A549 (cell line): ENCODE results near the gene DGCR2. TPM values are rescaled to one million over a fixed set of nuclear protein-coding genes. Genes with fewer than 3 reads are reported as not detected.

Experiments used
- ATAC-seq, 2 experiments: fragments of 200-7000 bp in 1 of 2; fragments of >200 bp in 1 of 2; cut with Nextera tagmentation in 1 of 2; cut with Tn5 transposase in 1 of 2; 3 replicates each; pipeline versions ENCODE4 v1.8.0 to v1.9.1; 2018 to 2020; ENCODE audit warnings: mild to moderate bottlenecking in 1 of 2, moderate library complexity in 1 of 2
- CTCF ChIA-PET: fragments of 300-600 bp; sonication (Branson Sonifier 250); formaldehyde crosslinking; extraction: SDS; loops from one replicate; lab custom pipeline; 2021; ENCODE audit warnings: antibody characterized with exemption, inconsistent platforms; lab: Yijun Ruan, JAX
- POLR2A ChIA-PET: fragments of 350-600 bp; formaldehyde crosslinking; extraction: SDS; loops from one replicate; lab custom pipeline; 2021; ENCODE audit warnings: antibody characterized with exemption, inconsistent platforms; lab: Yijun Ruan, JAX
- DNase-seq, 2 experiments: peaks; one replicate each; pipeline versions ENCODE4 v3.0.0 to v3.0.0-alpha.2; 2011 to 2016; ENCODE audit warnings: low read depth in 1 of 2, low spot score in 1 of 2
- FAIRE-seq: peaks from 2 replicates; lab custom pipeline; 2011; peaks lifted over from hg19 to GRCh38; lab: Jason Lieb, UNC
- H3K27ac ChIP-seq, 2 experiments: fragments of >200 bp; sonication (Bioruptor Twin); formaldehyde crosslinking; 3 replicates each; pipeline ENCODE4 v1.5.1; 2016 to 2017
- H3K4me1 ChIP-seq: fragments of >200 bp; sonication (Bioruptor Twin); formaldehyde crosslinking; 3 replicates; pipeline ENCODE4 v1.6.1; 2016
- H3K4me2 ChIP-seq: fragments of >200 bp; sonication (Bioruptor Twin); formaldehyde crosslinking; 3 replicates; pipeline ENCODE4 v1.6.1; 2016
- H3K4me3 ChIP-seq: fragments of >200 bp; sonication (Bioruptor Twin); formaldehyde crosslinking; 3 replicates; pipeline ENCODE4 v1.5.1; 2016
- H3K9me3 ChIP-seq: fragments of >200 bp; sonication (Bioruptor Twin); formaldehyde crosslinking; 3 replicates; pipeline ENCODE4 v1.6.1; 2016
- BHLHE40 ChIP-seq: IDR thresholded peaks from 2 replicates; pipeline ENCODE4 v1.6.1; 2012; ENCODE audit warnings: low read depth, low read length, inconsistent platforms
- CEBPB ChIP-seq, 2 experiments: fragments of >200 bp in 1 of 2; sonication (Bioruptor Twin) in 1 of 2; formaldehyde crosslinking in 1 of 2; IDR thresholded peaks; 2 replicates each; pipeline ENCODE4 v1.6.1; 2012 to 2016
- CTCF ChIP-seq: fragments of >200 bp; sonication (Bioruptor Twin); formaldehyde crosslinking; IDR thresholded peaks from 3 replicates; pipeline ENCODE4 v1.5.1; 2016
- EHMT2 ChIP-seq: fragments of 200-600 bp; sonication (generic); IDR thresholded peaks from 2 replicates; pipeline ENCODE4 v1.6.1; 2016; ENCODE audit warnings: antibody characterized with exemption, low read depth, mild to moderate bottlenecking, moderate library complexity
- FOSB ChIP-seq: fragments of 250-450 bp; sonication (Bioruptor Pico); IDR thresholded peaks from 2 replicates; pipeline ENCODE4 v1.5.0; 2020; ENCODE audit warnings: mild to moderate bottlenecking, moderate library complexity
- FOXS1 ChIP-seq: fragments of 250-450 bp; sonication (Bioruptor Pico); IDR thresholded peaks from 2 replicates; pipeline ENCODE4 v1.5.0; 2020; ENCODE audit warnings: mild to moderate bottlenecking, moderate library complexity
- GATA3 ChIP-seq: IDR thresholded peaks from 2 replicates; pipeline ENCODE4 v1.6.1; 2012; ENCODE audit warnings: borderline replicate concordance
- HDAC2 ChIP-seq: fragments of 200-600 bp; sonication (generic); IDR thresholded peaks from 2 replicates; pipeline ENCODE4 v1.6.1; 2016
- HEYL ChIP-seq: fragments of 250-450 bp; sonication (Bioruptor Pico); IDR thresholded peaks from 2 replicates; pipeline ENCODE4 v1.8.0; 2021; ENCODE audit warnings: mild to moderate bottlenecking, moderate library complexity
- JUN ChIP-seq, 2 experiments: fragments of >200 bp; sonication (Bioruptor Twin); formaldehyde crosslinking; IDR thresholded peaks; 2 replicates in 1 of 2; 3 replicates in 1 of 2; pipeline ENCODE4 v1.6.1; 2016 to 2017
- JUNB ChIP-seq: fragments of >200 bp; sonication (Bioruptor Twin); formaldehyde crosslinking; IDR thresholded peaks from 2 replicates; pipeline ENCODE4 v1.6.1; 2016
- KDM1A ChIP-seq: fragments of 200-600 bp; sonication (generic); IDR thresholded peaks from 2 replicates; pipeline ENCODE4 v1.6.1; 2016; ENCODE audit warnings: low read depth, mild to moderate bottlenecking
- KDM5A ChIP-seq: fragments of 200-600 bp; sonication (generic); IDR thresholded peaks from 2 replicates; pipeline ENCODE4 v1.6.1; 2016; ENCODE audit warnings: antibody characterized with exemption, mild to moderate bottlenecking
- MAFK ChIP-seq: fragments of 450-650 bp; IDR thresholded peaks from 2 replicates; pipeline ENCODE4 v1.6.1; 2014; ENCODE audit not compliant: partially characterized antibody
- NFE2L2 ChIP-seq: fragments of 150-350 bp; conservative IDR thresholded peaks from 2 replicates; pipeline ENCODE4 v1.6.1; 2014; ENCODE audit warnings: low read length
- NR3C1 ChIP-seq: fragments of >200 bp; sonication (Bioruptor Twin); formaldehyde crosslinking; IDR thresholded peaks from 3 replicates; pipeline ENCODE4 v1.6.1; 2017
- PHF8 ChIP-seq: fragments of 200-600 bp; sonication (generic); IDR thresholded peaks from 2 replicates; pipeline ENCODE4 v1.6.1; 2016; ENCODE audit warnings: low read depth, mild to moderate bottlenecking, antibody characterized with exemption, moderate library complexity, borderline replicate concordance
- POLR2A ChIP-seq: IDR thresholded peaks from 2 replicates; pipeline ENCODE4 v1.6.1; 2012; ENCODE audit warnings: mild to moderate bottlenecking, low read length
- RCOR1 ChIP-seq: fragments of 150-350 bp; IDR thresholded peaks from 2 replicates; pipeline ENCODE4 v1.6.1; 2014; ENCODE audit warnings: antibody characterized with exemption, low read length, low read depth
- RNF2 ChIP-seq: fragments of 200-600 bp; sonication (generic); IDR thresholded peaks from 2 replicates; pipeline ENCODE4 v1.6.1; 2016; ENCODE audit warnings: low read depth, mild to moderate bottlenecking, antibody characterized with exemption, moderate library complexity, borderline replicate concordance
- SREBF2 ChIP-seq: fragments of 450-650 bp; IDR thresholded peaks from 2 replicates; pipeline ENCODE4 v1.6.1; 2014; ENCODE audit warnings: mild to moderate bottlenecking, moderate library complexity
- TP53 ChIP-seq: fragments of 250-450 bp; sonication (Bioruptor Pico); IDR thresholded peaks from 2 replicates; pipeline ENCODE4 v1.5.0; 2021; ENCODE audit warnings: mild to moderate bottlenecking, moderate library complexity
- ZC3H11A ChIP-seq: fragments of 450-650 bp; IDR thresholded peaks from 2 replicates; pipeline ENCODE4 v1.6.1; 2014; ENCODE audit warnings: antibody characterized with exemption, mild to moderate bottlenecking
- ZFP36 ChIP-seq: fragments of 450-650 bp; IDR thresholded peaks from 2 replicates; pipeline ENCODE4 v1.6.1; 2014; ENCODE audit warnings: borderline replicate concordance; ENCODE audit not compliant: partially characterized antibody
- ZNF302 ChIP-seq: fragments of 250-450 bp; sonication (Bioruptor Pico); IDR thresholded peaks from 2 replicates; pipeline ENCODE4 v1.9.0; 2021; ENCODE audit warnings: inconsistent platforms, mild to moderate bottlenecking, moderate library complexity
- ZSCAN20 ChIP-seq: fragments of 250-450 bp; sonication (Bioruptor Pico); IDR thresholded peaks from 2 replicates; pipeline ENCODE4 v1.8.0; 2022; ENCODE audit warnings: mild to moderate bottlenecking, moderate library complexity
- WGBS: methylation state at CpG from one replicate; pipeline ENCODE4 v1.1.6; 2017; ENCODE audit errors: missing lambda C conversion rate; 5-methylcytosine and 5-hydroxymethylcytosine counted together
- polyA plus RNA-seq, 4 experiments: library from polyadenylated mRNA; depleted of rRNA in 3 of 4; stranded (reverse); fragments of >200 nt; fragmentation: RNase III in 1 of 4; extraction: RNeasy Plus Mini Kit Qiagen cat#74134 plus additional on column Dnase treatment in 1 of 4; gene quantifications; 2 replicates in 3 of 4; 3 replicates in 1 of 4; pipeline ENCODE4 v1.2.3, GENCODE V29; 2011 to 2017
- TF ChIP-seq, protein P1 (sequence below): fragments of 250-450 bp; sonication (Bioruptor Pico); IDR thresholded peaks from 2 replicates; pipeline ENCODE4 v1.5.0; 2020; ENCODE audit warnings: low read depth, mild to moderate bottlenecking, moderate library complexity
- TF ChIP-seq, protein P2 (sequence below): fragments of >200 bp; sonication (Bioruptor Twin); formaldehyde crosslinking; IDR thresholded peaks from 2 replicates; pipeline ENCODE4 v1.6.1; 2016
- TF ChIP-seq, protein P3 (sequence below): IDR thresholded peaks from 2 replicates; pipeline ENCODE4 v1.6.1; 2012; ENCODE audit warnings: low read depth, borderline replicate concordance

DGCR2 gene
- polyA plus RNA-seq, 2 of the 4 experiments (the other 2 are of a cell fraction), result 10.6 to 17.9 TPM

DNA sequence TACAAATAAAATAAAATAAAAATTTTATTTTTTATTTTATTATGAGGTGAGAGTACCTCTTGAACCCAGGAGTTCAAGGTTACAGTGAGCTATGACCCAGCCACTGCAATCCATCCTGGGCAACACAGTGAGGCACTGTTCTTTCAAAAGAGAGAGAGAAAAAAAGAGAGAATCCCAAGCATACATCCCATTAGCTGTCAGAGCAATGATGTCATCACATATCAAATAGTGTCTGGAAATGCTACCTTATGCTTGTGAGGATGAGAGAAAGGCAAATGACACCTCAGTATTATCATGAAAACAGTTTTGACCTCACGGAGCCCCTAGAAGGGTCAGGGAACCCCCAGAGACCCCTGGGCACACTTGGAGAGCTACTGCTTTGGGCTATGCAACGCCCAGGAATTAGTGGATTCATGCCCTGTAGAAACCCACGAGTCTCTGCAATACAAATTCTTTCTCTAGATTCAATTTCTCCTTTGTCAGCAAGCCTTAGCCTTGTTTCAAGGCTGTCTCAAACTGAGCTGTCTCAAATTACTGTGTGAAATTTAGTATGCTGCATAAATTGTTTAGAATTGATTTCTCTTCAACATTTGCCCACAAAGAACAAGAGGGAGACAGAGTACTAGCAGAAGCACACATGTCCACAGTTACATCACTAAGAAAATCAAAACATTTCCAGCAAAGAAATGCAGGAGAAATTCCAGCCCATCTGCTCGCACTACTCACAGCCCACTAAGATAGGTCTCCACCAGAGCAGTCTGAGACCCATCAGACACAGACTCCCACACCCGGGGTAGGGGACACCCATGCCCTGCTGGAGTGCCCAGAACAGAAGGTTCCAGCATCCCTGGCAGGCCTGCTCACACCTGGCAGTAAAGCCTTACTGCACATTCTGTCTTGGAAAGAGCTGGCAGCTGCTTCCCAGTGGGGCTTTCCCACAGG is 18.1 kb downstream of the DGCR2 start:
- FAIRE-seq, result no peak

DNA sequence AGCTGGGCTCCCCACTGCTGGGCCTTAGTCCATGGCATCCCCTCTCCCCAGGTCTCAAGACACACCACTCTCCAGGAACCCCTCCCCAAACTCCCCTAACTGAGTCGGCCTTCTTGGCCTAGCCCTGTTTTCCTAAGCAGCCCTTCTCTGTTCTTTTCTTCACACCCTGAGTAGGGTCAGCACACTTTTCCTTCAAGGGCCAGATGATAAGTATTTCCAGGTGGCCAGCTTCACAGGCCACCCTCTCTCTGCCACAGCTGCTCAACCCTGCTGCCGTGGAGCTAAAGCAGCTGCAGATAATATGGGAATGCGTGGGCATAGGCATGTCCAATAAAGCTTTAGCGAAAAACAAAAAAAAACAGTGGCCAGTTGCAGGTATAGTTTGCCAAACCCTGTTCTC is 24.1 kb downstream of the DGCR2 start:
- DNase-seq, result no peak
- Histone ChIP-seq H3K27ac (no peak overlapping the region), H3K9me3 (no peaks in the 10 kb centered on the region), H3K4me1 (no peaks in the 10 kb centered on the region), H3K4me2 (no peak overlapping the region), H3K4me3 (no peak overlapping the region)
- CTCF ChIA-PET, result interaction anchor here (0.7 to 2.1 kb wide), 2 partner anchors 9 to 47 kb away, joined by 3 to 9 read pairs; no protein-coding TSS in a partner anchor
- POLR2A ChIA-PET, result no interaction called here
- no peak for ATAC-seq
- FAIRE-seq, result no peak
- no peak for TF ChIP-seq KDM1A
- no peak for TF ChIP-seq FOSB (CRISPR knock-in tag)
- TF ChIP-seq CEBPB (IDR thresholded peaks at IDR 0.05), result no peak
- no peak for TF ChIP-seq GATA3
- no peak for TF ChIP-seq CTCF
- TF ChIP-seq RNF2, result no peak
- no peak for TF ChIP-seq HDAC2
- no peak for TF ChIP-seq FOXS1 (CRISPR knock-in tag)
- TF ChIP-seq NR3C1, result no peak
- no peak for TF ChIP-seq ZNF302 (CRISPR knock-in tag)
- WGBS, result 91% methylated on average over 4 of the region's 4 CpGs

More for the DNA sequence above, 18.1 kb downstream of the DGCR2 start:
- TF ChIP-seq, protein P1, sequence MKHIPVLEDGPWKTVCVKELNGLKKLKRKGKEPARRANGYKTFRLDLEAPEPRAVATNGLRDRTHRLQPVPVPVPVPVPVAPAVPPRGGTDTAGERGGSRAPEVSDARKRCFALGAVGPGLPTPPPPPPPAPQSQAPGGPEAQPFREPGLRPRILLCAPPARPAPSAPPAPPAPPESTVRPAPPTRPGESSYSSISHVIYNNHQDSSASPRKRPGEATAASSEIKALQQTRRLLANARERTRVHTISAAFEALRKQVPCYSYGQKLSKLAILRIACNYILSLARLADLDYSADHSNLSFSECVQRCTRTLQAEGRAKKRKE (CRISPR knock-in tag), result no peak
- TF ChIP-seq ZC3H11A (no peak), HEYL (CRISPR knock-in tag) (no peak), EHMT2 (no peak), SREBF2 (no peak), RNF2 (no peak), PHF8 (no peak), MAFK (no peak), BHLHE40 (no peak)
- TF ChIP-seq, protein P2, sequence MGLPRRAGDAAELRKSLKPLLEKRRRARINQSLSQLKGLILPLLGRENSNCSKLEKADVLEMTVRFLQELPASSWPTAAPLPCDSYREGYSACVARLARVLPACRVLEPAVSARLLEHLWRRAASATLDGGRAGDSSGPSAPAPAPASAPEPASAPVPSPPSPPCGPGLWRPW, result no peak
- H3K4me2 ChIP-seq, result no peak overlapping the region
- WGBS, result 73% methylated on average over 5 of the region's 5 CpGs
- peak in 1 of 2 experiments; percentile 34; a peak in 1 of 6 replicates for ATAC-seq
- peaks cover 5% of the 10 kb centered on the region; the same call in 2 of the 3 replicates for H3K4me1 ChIP-seq
- no peaks in the 10 kb centered on the region for H3K9me3 ChIP-seq
- H3K27ac ChIP-seq, result no peak overlapping the region
- DNase-seq, result no peak
- ChIA-PET CTCF (interaction anchor here (0.5 to 1.7 kb wide), 3 partner anchors 12 to 295 kb away, joined by 3 to 4 read pairs (median 3); no protein-coding TSS in a partner anchor), POLR2A (no interaction called here)
- no peak overlapping the region for H3K4me3 ChIP-seq

DNA sequence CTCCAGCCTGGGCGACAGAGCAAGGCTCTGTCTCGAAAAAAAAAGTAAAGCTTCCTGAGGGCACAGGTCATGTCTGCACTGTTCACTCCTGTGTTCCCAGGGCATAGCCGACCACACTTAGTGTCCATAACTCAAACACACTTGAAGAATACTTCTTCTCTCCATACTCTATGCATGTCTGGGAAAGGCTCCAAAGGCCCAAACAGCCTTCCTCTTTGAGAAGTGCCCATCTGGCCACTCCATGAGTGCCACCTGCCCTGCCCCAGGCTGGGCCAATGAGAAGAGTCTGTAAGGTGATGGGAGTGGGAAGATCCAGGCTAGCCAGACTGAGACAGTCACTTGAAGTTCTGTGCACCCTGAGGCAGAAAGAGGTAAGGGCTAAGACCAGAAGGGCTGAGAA is 24.7 kb downstream of the DGCR2 start:
- H3K4me3 ChIP-seq, result no peak overlapping the region
- no peaks in the 10 kb centered on the region for H3K9me3 ChIP-seq
- no peak for DNase-seq
- 88% methylated on average over 3 of the region's 3 CpGs for WGBS
- H3K27ac ChIP-seq, result no peak overlapping the region
- H3K4me2 ChIP-seq, result no peak overlapping the region
- FAIRE-seq, result no peak
- H3K4me1 ChIP-seq, result no peaks in the 10 kb centered on the region
- CTCF ChIA-PET, result interaction anchor here (0.7 to 2.1 kb wide), 2 partner anchors 10 to 48 kb away, joined by 3 to 9 read pairs; no protein-coding TSS in a partner anchor
- POLR2A ChIA-PET, result no interaction called here
- no peak for ATAC-seq
- TF ChIP-seq, protein P1 (CRISPR knock-in tag), result no peak
- TF ChIP-seq BHLHE40 (no peak), NFE2L2 (no peak), HEYL (CRISPR knock-in tag) (no peak), FOXS1 (CRISPR knock-in tag) (no peak), TP53 (CRISPR knock-in tag) (no peak), POLR2A (no peak), PHF8 (no peak), KDM1A (no peak), EHMT2 (no peak), ZSCAN20 (CRISPR knock-in tag) (no peak), ZC3H11A (no peak), KDM5A (no peak), ZNF302 (CRISPR knock-in tag) (no peak), JUNB (no peak), JUN (IDR thresholded peaks at IDR 0.05) (no peak), RCOR1 (no peak), ZFP36 (no peak)
- TF ChIP-seq, protein P3, sequence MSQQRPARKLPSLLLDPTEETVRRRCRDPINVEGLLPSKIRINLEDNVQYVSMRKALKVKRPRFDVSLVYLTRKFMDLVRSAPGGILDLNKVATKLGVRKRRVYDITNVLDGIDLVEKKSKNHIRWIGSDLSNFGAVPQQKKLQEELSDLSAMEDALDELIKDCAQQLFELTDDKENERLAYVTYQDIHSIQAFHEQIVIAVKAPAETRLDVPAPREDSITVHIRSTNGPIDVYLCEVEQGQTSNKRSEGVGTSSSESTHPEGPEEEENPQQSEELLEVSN, result no peak
- TF ChIP-seq, all 56 proteins: peak for 0
